Effector memory CD8-positive, alpha-beta T cell (primary cell): ENCODE measurements around the gene OVOL1.
A peak's percentile ranks its signal among the peaks of the same experiment; 100 is the strongest.

Experiments used
- ATAC-seq: fragments of 150-1000 bp; cut with Tn5 transposase; replicated peaks from 2 replicates; pipeline ENCODE4 v1.10.0; 2021; ENCODE audit warnings: mild to moderate bottlenecking, moderate library complexity
- DNase-seq, 3 experiments: peaks; one replicate each; pipeline ENCODE4 v3.0.0; 2021
- H3K27ac Mint-ChIP-seq, 2 donors: one replicate each; pipeline ENCODE4 v1.8.0; 2022; ENCODE audit warnings: mild to moderate bottlenecking in 2 of 2, mixed read lengths in 2 of 2, moderate library complexity in 2 of 2
- H3K27me3 Mint-ChIP-seq, 2 donors: one replicate each; pipeline ENCODE4 v1.8.0; 2022; ENCODE audit warnings: mixed read lengths in 2 of 2
- H3K36me3 Mint-ChIP-seq: one replicate; pipeline ENCODE4 v1.8.0; 2022; ENCODE audit warnings: mild to moderate bottlenecking, moderate library complexity, mixed read lengths; ENCODE audit not compliant: insufficient read depth
- H3K4me1 Mint-ChIP-seq, 2 donors: one replicate each; pipeline ENCODE4 v1.8.0; 2022; ENCODE audit warnings: low read depth in 2 of 2, mixed read lengths in 2 of 2
- H3K4me3 Mint-ChIP-seq, 2 donors: one replicate each; pipeline ENCODE4 v1.8.0; 2022; ENCODE audit warnings: mild to moderate bottlenecking in 2 of 2, mixed read lengths in 2 of 2, moderate library complexity in 2 of 2
- H3K9me3 Mint-ChIP-seq, 2 donors: one replicate each; pipeline ENCODE4 v1.8.0; 2022; ENCODE audit warnings: mixed read lengths in 2 of 2

The OVOL1 gene

GRCh38 chr11:65780770-65781151 is 6.1 kb upstream of the OVOL1 start, which contains the start of gene AP5B1:
Gene AP5B1 (minus strand): TSS chr11:65780976. CDS start chr11:65780591, 385 bp downstream.
- peak within 1 kb of the TSS; percentile 89 to 90 for H3K4me3 Mint-ChIP-seq
- no peaks in the 10 kb centered on the region for H3K9me3 Mint-ChIP-seq
- DNase-seq (peak in 2 of 3 experiments; percentile 44 to 61), ATAC-seq (peak; percentile 66)
- peaks cover 20% of the 10 kb centered on the region for H3K36me3 Mint-ChIP-seq
- H3K27ac Mint-ChIP-seq, result peak within 1 kb of the TSS; percentile 74 to 85
- peaks cover 5 to 13% of the 10 kb centered on the region in 2 donors for H3K27me3 Mint-ChIP-seq
- H3K4me1 Mint-ChIP-seq, result peaks cover 20 to 21% of the 10 kb centered on the region in 2 donors

DNA sequence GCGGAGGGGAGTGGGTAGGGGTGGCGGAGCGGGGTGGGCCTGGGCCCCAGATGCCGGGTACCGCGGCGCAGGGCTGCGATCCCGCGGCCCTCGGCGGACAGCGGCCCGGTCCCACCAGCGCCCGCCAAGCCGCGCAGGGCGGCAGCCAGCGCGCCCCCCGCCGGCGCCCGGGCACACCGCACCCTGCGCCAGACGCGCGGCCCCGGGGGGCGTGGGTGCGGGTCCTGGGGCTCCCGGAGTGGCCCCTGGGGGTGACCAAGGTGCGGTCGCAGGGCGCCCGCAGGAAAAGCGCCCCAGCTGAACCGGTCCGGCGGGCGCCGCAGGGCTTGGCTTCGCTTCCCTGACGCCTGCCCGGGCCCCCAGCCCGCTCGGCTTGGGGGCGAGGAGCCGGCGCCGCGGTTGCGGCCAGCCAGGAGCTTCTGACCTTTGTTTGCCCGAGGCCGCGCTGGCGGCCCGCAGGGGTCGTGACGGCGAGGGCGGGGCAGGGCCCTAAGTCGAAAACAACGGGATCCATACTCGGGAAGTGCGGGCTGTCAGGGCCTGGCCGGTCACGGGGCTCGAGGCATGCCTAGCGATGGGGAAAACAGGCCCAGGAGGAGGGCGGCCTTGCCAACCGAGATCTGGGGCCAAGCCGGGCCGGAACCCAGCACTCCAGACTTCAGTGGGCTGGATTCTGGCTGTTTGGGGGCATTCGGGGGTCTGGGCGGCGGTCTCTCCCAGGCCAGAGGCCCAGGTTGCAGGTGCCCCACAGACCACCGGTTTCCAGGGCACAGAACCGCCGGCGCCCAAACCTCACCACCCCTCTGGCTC is 5.5 kb upstream of the OVOL1 start:
- peaks cover 23 to 24% of the 10 kb centered on the region in 2 donors for H3K4me1 Mint-ChIP-seq
- H3K27me3 Mint-ChIP-seq, result peaks cover 9 to 18% of the 10 kb centered on the region in 2 donors
- no peaks in the 10 kb centered on the region for H3K9me3 Mint-ChIP-seq
- ATAC-seq, result peak; percentile 43
- peak overlapping the region in 1 of 2 donors; percentile 43 for H3K4me3 Mint-ChIP-seq
- peak in 1 of 3 experiments; percentile 55 for DNase-seq
- peaks cover 16% of the 10 kb centered on the region for H3K36me3 Mint-ChIP-seq
- no peak overlapping the region for H3K27ac Mint-ChIP-seq

DNA sequence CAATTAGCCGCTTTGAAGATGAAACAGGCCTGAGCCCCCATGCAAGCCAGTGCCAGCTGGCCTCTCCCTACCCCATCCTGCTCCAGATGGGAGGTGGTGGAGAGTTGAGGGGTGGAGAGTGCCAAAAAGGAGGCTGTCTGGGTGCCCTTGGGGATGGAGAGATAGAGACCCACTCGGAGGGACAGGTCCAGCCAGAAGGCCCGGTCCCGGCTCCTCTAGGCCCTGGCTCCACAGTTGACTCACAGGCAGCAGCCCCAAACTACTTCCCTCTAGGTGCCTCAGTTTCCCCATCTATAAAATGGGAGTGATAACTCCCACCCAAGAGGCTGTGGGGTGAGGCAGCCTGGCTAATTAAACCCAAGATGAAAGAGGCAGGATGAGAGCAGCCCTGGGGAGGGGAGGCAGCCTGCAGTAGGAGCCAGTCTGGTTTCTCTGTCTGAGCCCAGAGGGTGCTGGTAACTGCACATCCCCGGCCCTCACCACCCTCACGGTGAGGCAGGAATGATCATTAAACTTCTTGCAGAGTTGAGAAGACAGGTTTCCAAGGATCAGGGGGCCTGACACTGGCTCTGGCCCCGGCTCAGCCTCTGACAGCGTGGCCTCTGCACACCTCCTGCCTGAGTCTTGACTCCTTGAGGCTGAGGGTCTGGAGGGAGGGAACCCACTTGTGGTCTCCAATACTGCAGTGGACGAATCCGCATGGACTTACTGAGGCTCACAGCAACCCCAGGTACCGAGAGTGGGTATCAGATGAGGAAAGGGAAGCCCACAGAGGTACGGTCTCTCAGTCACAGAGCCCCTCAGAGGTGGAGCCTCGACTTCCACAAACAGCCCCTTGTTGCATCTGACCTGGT is 4.7 kb upstream of the OVOL1 start:
- Mint-ChIP-seq H3K4me3 (peak overlapping the region in 1 of 2 donors; percentile 49), H3K36me3 (peaks cover 10% of the 10 kb centered on the region), H3K27me3 (peaks cover 12 to 24% of the 10 kb centered on the region in 2 donors), H3K4me1 (peaks cover 22 to 23% of the 10 kb centered on the region in 2 donors), H3K27ac (no peak overlapping the region), H3K9me3 (no peaks in the 10 kb centered on the region)
- ATAC-seq, result no peak
- DNase-seq, result no peak

DNA sequence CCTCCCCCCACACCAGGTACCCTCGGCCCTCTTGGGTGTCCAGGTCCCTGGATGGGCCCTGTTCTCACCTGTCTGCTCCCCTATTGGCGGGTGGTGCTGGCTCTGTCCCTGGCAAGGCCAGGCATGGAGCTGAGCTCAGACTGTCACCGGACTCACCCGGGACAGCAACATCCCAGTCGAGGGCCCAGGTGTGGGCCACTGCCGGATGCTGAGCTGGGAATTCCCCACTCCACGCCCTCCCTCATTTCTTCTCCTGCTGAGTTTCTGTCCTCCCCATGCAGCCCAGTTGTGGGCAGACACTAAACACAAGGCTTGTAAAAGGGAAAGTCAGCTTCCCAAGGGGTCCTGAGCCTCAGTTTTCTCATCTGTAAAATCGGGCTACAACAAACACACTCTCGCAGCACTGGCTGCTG is 4.0 kb upstream of the OVOL1 start:
- Mint-ChIP-seq H3K36me3 (peaks cover 8% of the 10 kb centered on the region), H3K4me3 (peak overlapping the region in 1 of 2 donors; percentile 49), H3K27me3 (peaks cover 15 to 29% of the 10 kb centered on the region in 2 donors), H3K9me3 (no peaks in the 10 kb centered on the region), H3K27ac (no peak overlapping the region), H3K4me1 (peaks cover 21 to 22% of the 10 kb centered on the region in 2 donors)
- ATAC-seq (no peak), DNase-seq (no peak)

DNA sequence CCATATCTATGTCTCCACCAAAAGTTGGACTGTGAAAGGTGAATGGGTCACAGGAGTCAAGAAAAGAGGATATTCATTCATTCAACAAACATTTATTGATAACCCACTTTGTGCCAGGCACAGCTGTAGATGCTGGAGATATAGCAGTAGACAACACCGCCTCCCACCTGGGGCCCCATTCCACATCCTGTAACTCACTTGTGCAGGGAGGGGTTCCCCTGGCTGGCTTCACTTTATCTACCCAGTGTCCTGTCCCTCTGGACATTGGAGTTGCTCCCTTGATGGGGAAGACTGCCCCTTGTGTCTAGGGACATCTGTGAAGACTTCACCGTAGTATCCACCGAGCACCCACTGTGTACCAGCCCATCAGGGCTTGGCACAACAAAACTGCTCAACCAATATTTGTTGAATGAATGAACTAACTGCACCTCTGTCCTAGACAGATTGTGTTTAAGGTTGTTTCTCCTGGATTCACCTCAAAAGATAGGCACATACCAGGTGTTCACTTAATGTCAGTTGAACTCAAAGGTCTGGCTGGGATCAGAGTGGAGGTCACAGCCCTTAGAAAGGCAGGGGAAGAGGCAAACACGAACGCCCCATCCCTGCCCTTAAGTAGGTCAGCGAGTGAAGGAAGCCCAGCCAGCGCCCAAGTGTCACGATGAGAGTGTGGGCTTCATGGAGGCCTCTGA is 1.4 kb upstream of the OVOL1 start:
- H3K27me3 Mint-ChIP-seq, result peaks cover 33 to 53% of the 10 kb centered on the region in 2 donors
- peak overlapping the region in 1 of 2 donors; percentile 60 for H3K27ac Mint-ChIP-seq
- peak overlapping the region; percentile 72 to 78 for H3K4me3 Mint-ChIP-seq
- H3K4me1 Mint-ChIP-seq, result peaks cover 20 to 21% of the 10 kb centered on the region in 2 donors
- no peaks in the 10 kb centered on the region for H3K9me3 Mint-ChIP-seq
- H3K36me3 Mint-ChIP-seq, result peaks cover 2% of the 10 kb centered on the region
- ATAC-seq (peak; percentile 21), DNase-seq (no peak)

DNA sequence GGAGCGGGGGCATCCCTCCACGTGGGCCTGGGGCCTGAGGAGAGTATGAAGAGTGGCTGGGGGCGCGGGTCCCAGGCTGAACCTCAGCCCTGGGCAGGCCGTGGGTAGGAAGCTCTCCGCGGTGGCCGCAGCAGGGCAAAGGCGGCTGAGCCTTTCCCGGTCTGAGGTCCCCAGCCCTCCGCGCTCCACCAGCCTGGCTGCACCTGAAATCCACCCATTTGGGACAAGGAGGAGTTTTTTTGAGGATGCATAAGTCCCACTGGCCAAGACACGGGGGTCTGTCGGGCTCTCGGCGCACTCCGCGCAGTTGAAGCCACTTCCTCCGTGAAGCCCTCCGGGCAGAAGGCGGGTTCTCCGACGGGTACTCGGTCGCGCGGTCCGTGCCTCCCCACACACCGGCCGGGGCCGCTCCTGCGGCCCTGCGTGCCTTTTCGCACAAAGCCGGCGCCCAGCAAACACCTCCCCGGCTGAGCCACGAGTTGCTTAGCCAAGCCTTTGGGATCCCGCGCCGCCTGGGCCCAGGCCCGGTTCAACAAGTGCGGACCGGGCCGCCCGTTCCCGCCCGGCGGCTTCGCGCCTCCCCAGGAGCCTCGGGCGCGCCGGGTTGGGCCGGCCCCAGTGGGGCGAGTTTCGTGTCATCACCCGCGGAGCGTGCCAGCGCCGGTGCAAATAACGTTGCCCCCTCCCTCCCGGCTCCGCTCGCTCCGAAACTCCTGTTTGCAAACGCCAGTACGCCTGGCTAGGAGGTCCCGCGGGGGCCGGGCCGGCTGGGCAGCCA is 666 bp upstream of the OVOL1 start:
- no peaks in the 10 kb centered on the region for H3K9me3 Mint-ChIP-seq
- H3K4me3 Mint-ChIP-seq, result peak overlapping the region; percentile 74 to 83
- peak overlapping the region in 1 of 2 donors; percentile 60 for H3K27ac Mint-ChIP-seq
- peaks cover 3% of the 10 kb centered on the region for H3K36me3 Mint-ChIP-seq
- H3K27me3 Mint-ChIP-seq, result peaks cover 38 to 57% of the 10 kb centered on the region in 2 donors
- peaks cover 21 to 25% of the 10 kb centered on the region in 2 donors for H3K4me1 Mint-ChIP-seq
- peak; percentile 17 for ATAC-seq
- DNase-seq, result no peak

DNA sequence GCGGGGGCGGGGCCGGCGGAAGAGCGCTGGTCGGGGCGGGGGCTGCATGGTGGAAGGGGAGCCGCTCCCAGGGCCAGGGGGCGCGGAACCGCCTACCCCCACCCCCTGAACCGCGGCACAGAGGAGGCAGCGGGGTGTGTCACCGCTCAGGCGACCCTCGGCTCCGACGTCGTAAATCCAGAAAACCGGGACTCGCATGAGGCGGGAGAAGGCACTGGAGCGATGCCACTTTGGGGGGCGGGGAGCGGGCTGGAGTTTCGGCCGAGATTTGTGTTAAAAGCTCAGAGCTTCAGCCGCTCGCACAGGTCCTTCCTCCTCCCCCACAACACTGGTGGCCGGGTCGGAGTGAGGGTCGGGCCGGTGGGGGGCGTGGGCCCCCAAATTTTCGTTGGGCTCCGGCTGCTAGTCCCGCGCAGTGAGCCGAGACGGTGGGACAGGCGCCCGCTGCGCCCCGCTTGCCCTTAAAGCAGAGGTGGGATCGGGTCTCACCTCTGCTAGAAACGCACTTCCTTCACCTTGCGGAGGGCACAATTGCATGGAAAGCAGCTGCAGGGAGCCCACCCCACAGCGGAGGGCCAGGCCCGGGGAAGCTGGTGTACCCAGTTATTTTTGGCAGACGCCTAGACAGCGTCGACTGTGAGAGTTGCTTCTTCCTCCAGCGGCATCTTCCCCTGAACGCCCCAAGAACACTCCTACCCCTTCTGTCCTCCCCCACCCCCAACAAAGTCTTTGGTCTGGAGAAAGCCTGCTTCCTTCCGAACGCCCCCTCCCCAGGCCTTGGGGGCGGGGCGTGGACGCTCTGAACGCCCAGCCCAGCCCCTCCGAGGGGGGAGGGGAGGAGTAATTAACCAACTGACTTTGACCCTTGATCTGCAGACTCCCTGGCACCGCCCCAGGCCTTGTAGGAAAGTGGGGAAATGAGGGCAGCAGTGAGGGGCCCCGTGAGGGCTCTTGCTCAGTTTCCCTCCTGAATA is 1.1 kb downstream of the OVOL1 start:
- H3K4me1 Mint-ChIP-seq, result peaks cover 21 to 39% of the 10 kb centered on the region in 2 donors
- ATAC-seq (no peak), DNase-seq (no peak)
- H3K27ac Mint-ChIP-seq, result peak overlapping the region in 1 of 2 donors; percentile 53
- peaks cover 38 to 57% of the 10 kb centered on the region in 2 donors for H3K27me3 Mint-ChIP-seq
- peaks cover 3% of the 10 kb centered on the region for H3K36me3 Mint-ChIP-seq
- H3K4me3 Mint-ChIP-seq, result peak overlapping the region; percentile 66 to 79
- no peaks in the 10 kb centered on the region for H3K9me3 Mint-ChIP-seq

GRCh38 chr11:65788821-65789220 is 2.0 kb downstream of the OVOL1 start:
- no peak for ATAC-seq
- Mint-ChIP-seq H3K4me3 (no peak overlapping the region), H3K4me1 (peaks cover 21 to 39% of the 10 kb centered on the region in 2 donors), H3K27ac (peak overlapping the region in 1 of 2 donors; percentile 53), H3K36me3 (peaks cover 3% of the 10 kb centered on the region), H3K9me3 (no peaks in the 10 kb centered on the region), H3K27me3 (peaks cover 38 to 56% of the 10 kb centered on the region in 2 donors)
- no peak for DNase-seq

GRCh38 chr11:65789230-65790103 is 2.6 kb downstream of the OVOL1 start:
- Mint-ChIP-seq H3K4me3 (no peak overlapping the region), H3K27ac (no peak overlapping the region), H3K4me1 (peaks cover 21 to 39% of the 10 kb centered on the region in 2 donors), H3K9me3 (no peaks in the 10 kb centered on the region), H3K36me3 (peaks cover 3% of the 10 kb centered on the region), H3K27me3 (peaks cover 38 to 51% of the 10 kb centered on the region in 2 donors)
- no peak for DNase-seq
- no peak for ATAC-seq

GRCh38 chr11:65790104-65790901 is 3.4 kb downstream of the OVOL1 start:
- H3K27ac Mint-ChIP-seq, result peak overlapping the region in 1 of 2 donors; percentile 60
- peaks cover 38 to 55% of the 10 kb centered on the region in 2 donors for H3K27me3 Mint-ChIP-seq
- H3K9me3 Mint-ChIP-seq, result no peaks in the 10 kb centered on the region
- H3K4me1 Mint-ChIP-seq, result peaks cover 20 to 36% of the 10 kb centered on the region in 2 donors
- H3K4me3 Mint-ChIP-seq, result peak overlapping the region in 1 of 2 donors; percentile 38
- ATAC-seq (no peak), DNase-seq (no peak)
- peaks cover 3% of the 10 kb centered on the region for H3K36me3 Mint-ChIP-seq
